Measurements from ENCODE around the gene DOCK9.

DOCK9 gene

GRCh38 chr13:98945863-98946605 is 31.8 kb downstream of the DOCK9 start:
- DNase-seq: no peak

- DNase-seq: no peak
Measured at GRCh38 chr13:98944336-98944735, 33.5 kb downstream of the DOCK9 start.

GRCh38 chr13:98942997-98943396 is 34.9 kb downstream of the DOCK9 start:
- no peak for DNase-seq

GRCh38 chr13:98942485-98942884 is 35.4 kb downstream of the DOCK9 start:
- DNase-seq: no peak

- no peak for DNase-seq
Measured at GRCh38 chr13:98941536-98941935, 36.3 kb downstream of the DOCK9 start.

GRCh38 chr13:98941126-98941525 is 36.7 kb downstream of the DOCK9 start:
- no peak for DNase-seq

GRCh38 chr13:98940325-98941001 is 37.4 kb downstream of the DOCK9 start:
- DNase-seq: no peak

GRCh38 chr13:98939660-98940191 is 38.1 kb downstream of the DOCK9 start:
- DNase-seq: no peak

- no peak for DNase-seq
Measured at GRCh38 chr13:98938801-98939200, 39.1 kb downstream of the DOCK9 start.

- no peak for DNase-seq
Measured at GRCh38 chr13:98937911-98938381, 39.9 kb downstream of the DOCK9 start.

- DNase-seq: no peak
Measured at GRCh38 chr13:98934243-98934642, 43.6 kb downstream of the DOCK9 start.

- no peak for DNase-seq
Measured at GRCh38 chr13:98930151-98930591, 47.7 kb downstream of the DOCK9 start.

GRCh38 chr13:98927951-98928927 is 49.6 kb downstream of the DOCK9 start:
- no peak for DNase-seq

- no peak for DNase-seq
Measured at GRCh38 chr13:98925949-98926348, 51.9 kb downstream of the DOCK9 start.

- DNase-seq: no peak
Measured at GRCh38 chr13:98923641-98924397, 54.0 kb downstream of the DOCK9 start.

GRCh38 chr13:98922306-98922705 is 55.6 kb downstream of the DOCK9 start:
- no peak for DNase-seq

GRCh38 chr13:98921786-98922185 is 56.1 kb downstream of the DOCK9 start:
- no peak for DNase-seq

GRCh38 chr13:98921015-98921580 is 56.8 kb downstream of the DOCK9 start:
- no peak for DNase-seq

- DNase-seq: no peak
Measured at GRCh38 chr13:98919566-98919965, 58.3 kb downstream of the DOCK9 start.

GRCh38 chr13:98918771-98919170 is 59.1 kb downstream of the DOCK9 start:
- DNase-seq: no peak

- no peak for DNase-seq
Measured at GRCh38 chr13:98917116-98917515, 60.7 kb downstream of the DOCK9 start.

- DNase-seq: no peak
Measured at GRCh38 chr13:98916403-98916802, 61.5 kb downstream of the DOCK9 start.

Measured in SIG-M5 (cell line).